ACC112 (cell line): ENCODE measurements around the gene AK2.
"Not testable (repeated sequence)": the region's sequence is repeated elsewhere in the genome, so short reads cannot be mapped to it uniquely, and the experiment has no call there.

Experiments used
- H2AFZ ChIP-seq: fragments of 200-600 bp; sonication (generic); one replicate; pipeline ENCODE4 v1.6.0; 2017; ENCODE audit warnings: antibody characterized with exemption, low read length; ENCODE audit not compliant: unreplicated experiment
- H3K27ac ChIP-seq: fragments of 200-600 bp; sonication (generic); 2 replicates; pipeline ENCODE4 v1.5.1; 2014; ENCODE audit warnings: low read depth, mild to moderate bottlenecking, antibody characterized with exemption, low read length, moderate library complexity
- H3K27me3 ChIP-seq: fragments of 200-600 bp; sonication (generic); 2 replicates; pipeline ENCODE4 v1.6.1; 2014; ENCODE audit warnings: mild to moderate bottlenecking, antibody characterized with exemption, low read length, moderate library complexity, mixed read lengths; ENCODE audit not compliant: insufficient read depth
- H3K36me3 ChIP-seq: fragments of 200-600 bp; sonication (generic); 2 replicates; pipeline ENCODE4 v1.6.1; 2016; ENCODE audit warnings: mild to moderate bottlenecking, antibody characterized with exemption, low read length, moderate library complexity, mixed read lengths; ENCODE audit not compliant: insufficient read depth
- H3K4me1 ChIP-seq: fragments of 200-600 bp; sonication (generic); one replicate; pipeline ENCODE4 v1.6.1; 2016; ENCODE audit warnings: low read length, mixed read lengths; ENCODE audit not compliant: insufficient read depth, unreplicated experiment, control insufficient read depth
- H3K4me3 ChIP-seq: fragments of 200-600 bp; sonication (generic); 2 replicates; pipeline ENCODE4 v1.5.1; 2014; ENCODE audit warnings: mild to moderate bottlenecking, low read depth, low read length
- H3K79me2 ChIP-seq: fragments of 200-600 bp; sonication (generic); one replicate; pipeline ENCODE4 v1.6.0; 2016; ENCODE audit warnings: low read length; ENCODE audit not compliant: control insufficient read depth, unreplicated experiment, insufficient read depth

AK2 gene

GRCh38 chr1:33024430-33025179 lies 12.1 kb downstream of the AK2 start:
- Histone ChIP-seq H3K36me3 (peaks cover 14% of the 10 kb centered on the region; the same call in 1 of the 2 replicates), H3K79me2 (peaks cover 49% of the 10 kb centered on the region)
- H3K27me3 ChIP-seq, H3K4me3 ChIP-seq, H3K27ac ChIP-seq, H2AFZ ChIP-seq, H3K4me1 ChIP-seq: not testable (repeated sequence)

GRCh38 chr1:33022650-33023200 lies 14.0 kb downstream of the AK2 start:
- Histone ChIP-seq H3K36me3 (peaks cover 23% of the 10 kb centered on the region; the same call in 1 of the 2 replicates), H2AFZ (no peak overlapping the region), H3K4me1 (no peaks in the 10 kb centered on the region), H3K27ac (no peak overlapping the region), H3K4me3 (no peak overlapping the region), H3K27me3 (no peaks in the 10 kb centered on the region), H3K79me2 (peaks cover 32% of the 10 kb centered on the region)

- peaks cover 25% of the 10 kb centered on the region for H3K79me2 ChIP-seq
- H3K4me1 ChIP-seq, result no peaks in the 10 kb centered on the region
- H3K36me3 ChIP-seq, result peaks cover 23% of the 10 kb centered on the region; the same call in 1 of the 2 replicates
- H2AFZ ChIP-seq, result no peak overlapping the region
- H3K27ac ChIP-seq, result no peak overlapping the region
- no peak overlapping the region for H3K4me3 ChIP-seq
- no peaks in the 10 kb centered on the region for H3K27me3 ChIP-seq
These were observed 14.9 kb downstream of the AK2 start for GRCh38 chr1:33021567-33022431.

DNA sequence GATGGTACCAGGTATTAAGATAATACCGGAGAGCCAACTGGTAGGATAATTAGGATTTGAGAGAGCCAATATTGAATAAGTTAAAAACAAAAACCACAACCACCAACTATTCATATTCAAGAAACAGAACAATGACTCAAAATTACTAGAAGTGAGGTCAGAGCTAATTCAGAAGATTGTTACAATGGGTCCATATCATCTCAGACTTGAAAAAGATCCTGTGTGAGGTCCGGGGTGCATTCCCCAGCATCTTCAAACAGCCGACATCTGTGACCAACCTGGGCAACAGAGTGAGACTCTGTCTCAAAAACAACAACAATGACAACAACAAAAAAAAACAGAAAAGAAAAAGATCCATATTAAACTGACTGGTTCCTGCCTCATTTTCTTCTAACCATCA lies 18.6 kb downstream of the AK2 start:
- Histone ChIP-seq H3K79me2 (peaks cover 3% of the 10 kb centered on the region), H3K4me3 (no peak overlapping the region), H3K4me1 (no peaks in the 10 kb centered on the region), H3K27ac (no peak overlapping the region), H3K27me3 (no peaks in the 10 kb centered on the region), H2AFZ (no peak overlapping the region), H3K36me3 (peaks cover 29% of the 10 kb centered on the region; the same call in 1 of the 2 replicates)

DNA sequence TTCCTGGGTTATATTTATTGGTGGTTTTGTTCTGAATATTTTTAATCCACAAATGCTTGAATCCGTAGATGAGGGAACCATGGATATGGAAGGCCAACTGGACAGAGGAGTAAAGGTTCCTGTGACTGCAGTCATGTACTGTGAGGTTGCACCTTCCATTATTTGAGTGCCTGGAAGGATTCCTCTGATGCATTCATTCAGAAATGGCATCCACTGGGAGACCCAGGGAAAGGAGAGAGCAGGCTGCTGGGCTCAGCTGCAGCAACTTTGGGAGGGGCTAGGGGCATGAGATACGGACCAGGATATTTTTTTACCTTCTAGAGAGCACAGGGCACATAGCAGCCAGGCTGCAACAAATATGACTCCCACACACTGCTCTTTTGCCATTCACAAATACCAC lies 19.5 kb downstream of the AK2 start:
- Histone ChIP-seq H3K36me3 (peaks cover 24% of the 10 kb centered on the region; the same call in 1 of the 2 replicates), H2AFZ (no peak overlapping the region), H3K27me3 (no peaks in the 10 kb centered on the region), H3K79me2 (no peaks in the 10 kb centered on the region), H3K27ac (no peak overlapping the region), H3K4me1 (no peaks in the 10 kb centered on the region), H3K4me3 (no peak overlapping the region)

DNA sequence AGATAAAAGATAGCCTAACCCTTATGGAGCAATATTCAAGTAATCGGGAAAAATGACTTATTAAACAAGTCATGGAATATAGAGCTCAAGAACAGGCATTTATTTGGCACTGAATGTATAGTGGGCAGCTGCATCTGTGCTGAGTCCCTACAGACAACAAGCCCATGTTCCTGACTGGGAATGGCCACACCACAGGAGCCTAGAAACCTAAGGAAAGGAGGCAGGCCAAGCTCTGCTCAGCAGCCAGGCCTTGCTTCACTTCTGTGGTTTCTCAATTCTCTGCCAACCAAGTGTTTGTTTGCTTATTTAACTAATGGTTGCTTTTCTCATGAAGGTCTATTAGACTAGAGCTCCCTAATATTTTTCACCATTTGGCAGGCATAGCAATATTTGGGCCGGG lies 21.5 kb downstream of the AK2 start:
- Histone ChIP-seq H2AFZ (no peak overlapping the region), H3K27ac (no peak overlapping the region), H3K36me3 (peaks cover 24% of the 10 kb centered on the region; the same call in 1 of the 2 replicates), H3K27me3 (no peaks in the 10 kb centered on the region), H3K79me2 (no peaks in the 10 kb centered on the region), H3K4me3 (no peak overlapping the region), H3K4me1 (peaks cover 10% of the 10 kb centered on the region)

- Histone ChIP-seq H3K4me1 (peaks cover 10% of the 10 kb centered on the region), H2AFZ (no peak overlapping the region), H3K4me3 (no peak overlapping the region), H3K27ac (no peak overlapping the region), H3K27me3 (no peaks in the 10 kb centered on the region), H3K36me3 (peaks cover 21% of the 10 kb centered on the region; the same call in 1 of the 2 replicates), H3K79me2 (no peaks in the 10 kb centered on the region)
These were observed 22.1 kb downstream of the AK2 start for GRCh38 chr1:33014464-33015163.

DNA sequence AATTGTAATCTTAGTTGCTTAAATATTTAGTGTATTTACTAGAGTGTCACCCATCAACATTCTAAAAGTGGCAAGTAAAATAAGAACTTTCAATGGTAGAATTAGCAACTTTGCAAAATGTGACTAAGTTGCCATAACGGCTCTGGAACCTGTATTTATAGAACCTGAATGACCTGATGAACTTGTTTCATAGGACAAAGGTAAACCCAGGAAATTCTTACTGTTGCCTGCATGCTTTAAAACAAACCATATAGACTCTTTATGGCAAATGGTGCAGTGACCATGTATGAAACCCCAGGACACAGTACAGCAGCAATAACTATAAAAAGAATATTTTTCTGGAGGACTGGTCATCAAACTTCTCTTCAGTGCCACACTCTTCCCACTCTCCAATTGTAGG lies 22.9 kb downstream of the AK2 start:
- Histone ChIP-seq H3K4me1 (peaks cover 10% of the 10 kb centered on the region), H3K4me3 (no peak overlapping the region), H2AFZ (no peak overlapping the region), H3K27ac (no peak overlapping the region), H3K79me2 (no peaks in the 10 kb centered on the region), H3K27me3 (no peaks in the 10 kb centered on the region), H3K36me3 (peaks cover 15% of the 10 kb centered on the region; the same call in 1 of the 2 replicates)

- peaks cover 16% of the 10 kb centered on the region for H3K4me1 ChIP-seq
- H3K36me3 ChIP-seq, result peaks cover 23% of the 10 kb centered on the region; the same call in 1 of the 2 replicates
- peak overlapping the region; percentile 50; the same call in 1 of the 2 replicates for H3K27ac ChIP-seq
These were observed 24.5 kb downstream of the AK2 start for GRCh38 chr1:33012165-33012564.

More at GRCh38 chr1:33012165-33012564, 24.5 kb downstream of the AK2 start:
- Histone ChIP-seq H3K27me3 (no peaks in the 10 kb centered on the region), H3K79me2 (no peaks in the 10 kb centered on the region), H2AFZ (no peak overlapping the region), H3K4me3 (no peak overlapping the region)
